ENCODE data around the gene EPC1. TPM values are rescaled to one million over a fixed set of nuclear protein-coding genes. Genes with fewer than 3 reads are reported as not detected.
A peak's percentile ranks its signal among the peaks of the same experiment; 100 is the strongest.

Gene EPC1
- total RNA-seq, 2 experiments from 2014 or later: 173 to 181 TPM

DNA sequence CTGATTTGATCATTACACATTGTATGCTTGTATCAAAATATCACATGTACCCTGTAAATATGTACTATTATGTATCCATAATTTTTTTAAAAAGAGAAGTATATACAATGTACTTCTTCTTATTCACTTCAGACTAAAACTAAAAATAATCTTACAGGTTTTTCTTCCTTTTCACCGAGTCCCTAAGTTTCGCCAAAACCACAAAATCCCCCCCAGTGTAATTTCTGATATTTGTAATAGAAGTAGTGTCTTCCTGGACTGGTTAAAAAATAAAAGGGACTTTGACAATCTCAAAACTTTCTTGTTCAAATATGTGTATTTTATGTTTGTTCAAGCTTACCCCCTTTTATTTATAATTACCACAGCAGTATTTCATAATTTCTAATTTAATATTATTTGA lies 23.9 kb downstream of the EPC1 start:
- no peak for DNase-seq
- Mint-ChIP-seq H3K9me3 (no peaks in the 10 kb centered on the region), H3K27ac (peak overlapping the region; percentile 83), H3K4me1 (ENCODE audit: low read depth) (peaks cover 85% of the 10 kb centered on the region), H3K27me3 (no peaks in the 10 kb centered on the region), H3K36me3 (ENCODE audit: low read depth) (peaks cover 55% of the 10 kb centered on the region), H3K4me3 (no peak overlapping the region)
- Histone ChIP-seq H3K27ac (ENCODE audit: low read depth in 1 of 2, low read length in 2 of 2) (no peak overlapping the region), H3K4me3 (ENCODE audit: low read length) (no peak overlapping the region), H3K9me3 (ENCODE audit: control insufficient read depth in 1 of 2, insufficient read depth in 1 of 2, low read length in 2 of 2) (no peaks in the 10 kb centered on the region), H3K4me1 (ENCODE audit: insufficient read depth, low read length) (peaks cover 45% of the 10 kb centered on the region), H3K27me3 (ENCODE audit: control insufficient read depth in 1 of 2, insufficient read depth in 2 of 2, low read length in 2 of 2) (no peaks in the 10 kb centered on the region), H3K36me3 (ENCODE audit: insufficient read depth, low read length) (peaks cover 10% of the 10 kb centered on the region)
- intact Hi-C loops (cut with DNase I, micrococcal nuclease): no loop called here
- ATAC-seq (ENCODE audit: poor library complexity): no peak
- ChIA-PET POLR2A (interaction anchor here (1.4 to 1.6 kb wide), 2 partner anchors 9 to 56 kb away, joined by 4 to 5 read pairs; no protein-coding TSS in a partner anchor), CTCF (interaction anchor here (1.8 to 2.7 kb wide), 2 partner anchors 13 to 23 kb away, joined by 6 to 14 read pairs; no protein-coding TSS in a partner anchor)
- TF ChIP-seq, protein P1, sequence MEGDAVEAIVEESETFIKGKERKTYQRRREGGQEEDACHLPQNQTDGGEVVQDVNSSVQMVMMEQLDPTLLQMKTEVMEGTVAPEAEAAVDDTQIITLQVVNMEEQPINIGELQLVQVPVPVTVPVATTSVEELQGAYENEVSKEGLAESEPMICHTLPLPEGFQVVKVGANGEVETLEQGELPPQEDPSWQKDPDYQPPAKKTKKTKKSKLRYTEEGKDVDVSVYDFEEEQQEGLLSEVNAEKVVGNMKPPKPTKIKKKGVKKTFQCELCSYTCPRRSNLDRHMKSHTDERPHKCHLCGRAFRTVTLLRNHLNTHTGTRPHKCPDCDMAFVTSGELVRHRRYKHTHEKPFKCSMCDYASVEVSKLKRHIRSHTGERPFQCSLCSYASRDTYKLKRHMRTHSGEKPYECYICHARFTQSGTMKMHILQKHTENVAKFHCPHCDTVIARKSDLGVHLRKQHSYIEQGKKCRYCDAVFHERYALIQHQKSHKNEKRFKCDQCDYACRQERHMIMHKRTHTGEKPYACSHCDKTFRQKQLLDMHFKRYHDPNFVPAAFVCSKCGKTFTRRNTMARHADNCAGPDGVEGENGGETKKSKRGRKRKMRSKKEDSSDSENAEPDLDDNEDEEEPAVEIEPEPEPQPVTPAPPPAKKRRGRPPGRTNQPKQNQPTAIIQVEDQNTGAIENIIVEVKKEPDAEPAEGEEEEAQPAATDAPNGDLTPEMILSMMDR (IDR thresholded peaks at IDR 0.05): no peak

GRCh38 chr10:32321016-32321631 lies 25.8 kb downstream of the EPC1 start:
- peak overlapping the region; percentile 83 for H3K27ac Mint-ChIP-seq
- ChIA-PET POLR2A (interaction anchor here (0.8 to 1.6 kb wide), 2 partner anchors 52 to 58 kb away, joined by 3 to 4 read pairs; no protein-coding TSS in a partner anchor), CTCF (interaction anchor here (1.2 to 1.8 kb wide), 4 partner anchors 13 to 46 kb away, joined by 3 to 6 read pairs (median 4); no protein-coding TSS in a partner anchor)
- Histone ChIP-seq H3K27me3 (ENCODE audit: control insufficient read depth in 1 of 2, insufficient read depth in 2 of 2, low read length in 2 of 2) (no peaks in the 10 kb centered on the region), H3K9me3 (ENCODE audit: control insufficient read depth in 1 of 2, insufficient read depth in 1 of 2, low read length in 2 of 2) (no peaks in the 10 kb centered on the region), H3K27ac (ENCODE audit: low read depth in 1 of 2, low read length in 2 of 2) (no peak overlapping the region), H3K4me3 (ENCODE audit: low read length) (no peak overlapping the region), H3K36me3 (ENCODE audit: insufficient read depth, low read length) (peaks cover 10% of the 10 kb centered on the region), H3K4me1 (ENCODE audit: insufficient read depth, low read length) (peaks cover 49% of the 10 kb centered on the region)
- H3K27me3 Mint-ChIP-seq: no peaks in the 10 kb centered on the region
- TF ChIP-seq, protein P1 (IDR thresholded peaks at IDR 0.05): no peak
- intact Hi-C loops (cut with DNase I, micrococcal nuclease): no loop called here
- ATAC-seq (ENCODE audit: poor library complexity): no peak
- peaks cover 84% of the 10 kb centered on the region for H3K4me1 Mint-ChIP-seq (ENCODE audit: low read depth)
- no peaks in the 10 kb centered on the region for H3K9me3 Mint-ChIP-seq
- no peak overlapping the region for H3K4me3 Mint-ChIP-seq
- peaks cover 65% of the 10 kb centered on the region for H3K36me3 Mint-ChIP-seq (ENCODE audit: low read depth)
- DNase-seq: no peak

DNA sequence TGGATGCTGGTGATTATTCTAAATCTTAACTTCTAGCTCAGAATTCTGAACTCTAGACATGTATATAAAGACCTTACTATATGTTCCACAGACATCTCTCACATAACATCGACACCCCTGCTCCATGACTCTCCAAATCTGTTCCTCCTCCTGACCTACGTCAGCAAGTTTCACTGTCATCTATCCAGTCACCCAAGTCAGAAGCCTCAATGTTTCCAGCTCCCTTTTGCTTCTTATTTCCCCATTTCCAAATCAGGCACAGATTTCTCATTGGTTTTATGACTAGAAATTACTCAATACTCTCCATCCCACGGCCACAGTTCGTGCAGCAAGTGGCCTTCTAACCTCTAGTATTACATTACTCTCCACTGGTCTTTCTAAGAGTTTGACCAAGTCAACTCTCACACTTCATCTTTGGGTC lies 28.5 kb downstream of the EPC1 start:
- Mint-ChIP-seq H3K4me1 (ENCODE audit: low read depth) (peaks cover 91% of the 10 kb centered on the region), H3K27ac (peak overlapping the region; percentile 83), H3K36me3 (ENCODE audit: low read depth) (peaks cover 72% of the 10 kb centered on the region), H3K9me3 (no peaks in the 10 kb centered on the region), H3K4me3 (peak overlapping the region; percentile 72), H3K27me3 (no peaks in the 10 kb centered on the region)
- intact Hi-C loops (cut with DNase I, micrococcal nuclease): loop anchor here in 1 of 2 experiments (2.0 kb wide), 1 partner anchor 14 kb away; no protein-coding TSS in a partner anchor
- Histone ChIP-seq H3K36me3 (ENCODE audit: insufficient read depth, low read length) (peaks cover 16% of the 10 kb centered on the region), H3K9me3 (ENCODE audit: control insufficient read depth in 1 of 2, insufficient read depth in 1 of 2, low read length in 2 of 2) (no peaks in the 10 kb centered on the region), H3K4me1 (ENCODE audit: insufficient read depth, low read length) (peaks cover 55% of the 10 kb centered on the region), H3K27me3 (ENCODE audit: control insufficient read depth in 1 of 2, insufficient read depth in 2 of 2, low read length in 2 of 2) (no peaks in the 10 kb centered on the region), H3K4me3 (ENCODE audit: low read length) (no peak overlapping the region), H3K27ac (ENCODE audit: low read depth in 1 of 2, low read length in 2 of 2) (peak overlapping the region in 1 of 2 donors; percentile 45)
- POLR2A ChIA-PET: no interaction called here
- TF ChIP-seq, protein P1 (IDR thresholded peaks at IDR 0.05): no peak
- CTCF ChIA-PET: interaction anchor here (2.2 kb wide), 1 partner anchor 28 kb away, joined by 7 read pairs; no protein-coding TSS in a partner anchor
- DNase-seq (peak in 3 of 14 experiments; percentile 45 to 72 (median 62)), ATAC-seq (ENCODE audit: poor library complexity) (peak; percentile 57)
